SK-N-SH treated with all-trans-retinoic acid at 6 μM for 48 hours (cell line): ENCODE data around the gene OR10AD1.

Experiments used
- GLIS3 ChIP-seq: fragments of 250-450 bp; sonication (Bioruptor Pico); IDR thresholded peaks from 2 replicates; pipeline ENCODE4 v1.5.0; 2020; ENCODE audit warnings: mild to moderate bottlenecking, moderate library complexity
- RARB ChIP-seq: fragments of 250-450 bp; sonication (Bioruptor Pico); IDR thresholded peaks from 2 replicates; pipeline ENCODE4 v1.8.0; 2021; ENCODE audit warnings: mild to moderate bottlenecking, moderate library complexity
- TF ChIP-seq, protein P1 (sequence below): fragments of 250-450 bp; sonication (Bioruptor Pico); IDR thresholded peaks from 2 replicates; pipeline ENCODE4 v1.5.1; 2020; ENCODE audit warnings: low read depth, mild to moderate bottlenecking, moderate library complexity

DNA sequence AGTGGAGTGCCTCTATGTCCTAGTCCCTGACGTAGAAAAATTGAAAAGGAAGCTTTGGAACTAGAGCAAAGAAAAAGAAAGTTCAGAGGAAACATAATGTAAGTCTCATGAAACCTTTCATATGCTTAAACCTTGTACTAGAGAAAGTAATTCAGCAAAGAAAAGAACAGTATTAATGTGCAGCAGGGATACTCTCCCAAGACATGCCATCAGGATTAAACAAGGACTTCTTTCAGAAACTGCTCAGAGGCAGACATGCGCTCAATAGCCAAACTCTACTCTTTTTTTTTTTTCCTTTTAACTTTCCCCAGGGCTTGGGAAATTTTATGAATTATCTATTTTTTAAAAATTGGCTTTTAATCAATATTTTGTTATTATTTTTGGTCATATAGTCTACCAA is 38.6 kb downstream of the OR10AD1 start:
- TF ChIP-seq GLIS3 = no peak
- TF ChIP-seq, protein P1, sequence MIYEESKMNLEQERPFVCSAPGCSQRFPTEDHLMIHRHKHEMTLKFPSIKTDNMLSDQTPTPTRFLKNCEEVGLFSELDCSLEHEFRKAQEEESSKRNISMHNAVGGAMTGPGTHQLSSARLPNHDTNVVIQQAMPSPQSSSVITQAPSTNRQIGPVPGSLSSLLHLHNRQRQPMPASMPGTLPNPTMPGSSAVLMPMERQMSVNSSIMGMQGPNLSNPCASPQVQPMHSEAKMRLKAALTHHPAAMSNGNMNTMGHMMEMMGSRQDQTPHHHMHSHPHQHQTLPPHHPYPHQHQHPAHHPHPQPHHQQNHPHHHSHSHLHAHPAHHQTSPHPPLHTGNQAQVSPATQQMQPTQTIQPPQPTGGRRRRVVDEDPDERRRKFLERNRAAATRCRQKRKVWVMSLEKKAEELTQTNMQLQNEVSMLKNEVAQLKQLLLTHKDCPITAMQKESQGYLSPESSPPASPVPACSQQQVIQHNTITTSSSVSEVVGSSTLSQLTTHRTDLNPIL (CRISPR knock-in tag) = no peak
- TF ChIP-seq RARB (CRISPR knock-in tag) = no peak
